ENCODE results near the gene IGLL1.

IGLL1 gene

GRCh38 chr22:23526596-23527316 is 53.3 kb downstream of the IGLL1 start:
- no peak for DNase-seq

GRCh38 chr22:23525510-23525909 is 54.6 kb downstream of the IGLL1 start:
- no peak for DNase-seq

- no peak for DNase-seq
Observed at GRCh38 chr22:23524226-23524625, 55.9 kb downstream of the IGLL1 start.

- no peak for DNase-seq
Observed at GRCh38 chr22:23523713-23524112, 56.4 kb downstream of the IGLL1 start.

Measured in NCI-H2029 treated with DMSO at 0.1 percent for 48 hours (cell line).